ENCODE data around the gene ASPDH.

The ASPDH gene

GRCh38 chr19:50513746-50514345 lies at the start of gene ASPDH:
Gene ASPDH, minus strand, starts transcription at chr19:50513913. Its CDS starts 90 bp downstream, at chr19:50513823.
- H3K27ac ChIP-seq: no peak within 1 kb of the TSS
- TF ChIP-seq CTCF (conservative IDR thresholded peaks at IDR 0.05): no peak

GRCh38 chr19:50562996-50563395 lies 49.3 kb upstream of the ASPDH start:
- no peak for TF ChIP-seq CTCF (conservative IDR thresholded peaks at IDR 0.05)
- H3K27ac ChIP-seq: no peak overlapping the region

GRCh38 chr19:50562329-50562728 lies 48.6 kb upstream of the ASPDH start:
- no peak for TF ChIP-seq CTCF (conservative IDR thresholded peaks at IDR 0.05)
- H3K27ac ChIP-seq: no peak overlapping the region

GRCh38 chr19:50559636-50560035 lies 45.9 kb upstream of the ASPDH start:
- no peak overlapping the region for H3K27ac ChIP-seq
- no peak for TF ChIP-seq CTCF (conservative IDR thresholded peaks at IDR 0.05)

- TF ChIP-seq CTCF (conservative IDR thresholded peaks at IDR 0.05): no peak
- no peak overlapping the region for H3K27ac ChIP-seq
Observed at GRCh38 chr19:50558449-50558848, 44.7 kb upstream of the ASPDH start.

GRCh38 chr19:50558039-50558438 lies 44.3 kb upstream of the ASPDH start:
- no peak overlapping the region for H3K27ac ChIP-seq
- no peak for TF ChIP-seq CTCF (conservative IDR thresholded peaks at IDR 0.05)

GRCh38 chr19:50557009-50557613 lies 43.4 kb upstream of the ASPDH start:
- TF ChIP-seq CTCF (conservative IDR thresholded peaks at IDR 0.05): no peak
- no peak overlapping the region for H3K27ac ChIP-seq

All from VCaP (cell line).